ENCODE results near the gene CD28. TPM values are rescaled to one million over a fixed set of nuclear protein-coding genes. Genes with fewer than 3 reads are reported as not detected.

CD28 gene
- total RNA-seq, 1 experiment from 2014 or later = 0.84 TPM

GRCh38 chr2:203708846-203709396 is 2.5 kb downstream of the CD28 start:
- no peaks in the 10 kb centered on the region for H3K36me3 Mint-ChIP-seq (ENCODE audit: insufficient read depth, unreplicated experiment)
- POLR2A ChIA-PET = no interaction called here
- no peak overlapping the region for H3K4me3 ChIP-seq (ENCODE audit: low read depth, low read length)
- intact Hi-C loops (cut with micrococcal nuclease; ENCODE audit: unreplicated experiment) = no loop called here
- peaks cover 12% of the 10 kb centered on the region for H3K9me3 Mint-ChIP-seq (ENCODE audit: unreplicated experiment)
- no peaks in the 10 kb centered on the region for H3K36me3 ChIP-seq (ENCODE audit: control insufficient read depth, insufficient read depth, low read length)
- H3K4me1 ChIP-seq = peaks cover 41% of the 10 kb centered on the region
- no peak for TF ChIP-seq CTCF (IDR thresholded peaks at IDR 0.05; ENCODE audit: insufficient read depth in 1 of 2, low read depth in 1 of 2, low read length in 1 of 2, severe bottlenecking in 1 of 2, unreplicated experiment in 1 of 2)
- BruUV-seq (replicated peaks) = no TSS peak
- DNase-seq = peak; percentile 27 to 43
- CTCF ChIA-PET = interaction anchor here (0.6 kb wide), 1 partner anchor 163 kb away, joined by 4 read pairs; no protein-coding TSS in a partner anchor
- no peak overlapping the region for H3K4me3 Mint-ChIP-seq (ENCODE audit: unreplicated experiment)
- H3K9me3 ChIP-seq = no peaks in the 10 kb centered on the region
- no peak overlapping the region for H3K27ac Mint-ChIP-seq (ENCODE audit: unreplicated experiment)
- H3K27me3 ChIP-seq (replicated peaks; ENCODE audit: control insufficient read depth, insufficient read depth, low read length) = no peaks in the 10 kb centered on the region
- H3K27me3 Mint-ChIP-seq (ENCODE audit: insufficient read depth, unreplicated experiment) = no peaks in the 10 kb centered on the region
- H3K4me1 Mint-ChIP-seq (ENCODE audit: low read depth, unreplicated experiment) = peaks cover 38% of the 10 kb centered on the region

GRCh38 chr2:203709416-203710040 is 3.1 kb downstream of the CD28 start:
- Mint-ChIP-seq H3K27ac (ENCODE audit: unreplicated experiment) (no peak overlapping the region), H3K36me3 (ENCODE audit: insufficient read depth, unreplicated experiment) (no peaks in the 10 kb centered on the region), H3K4me1 (ENCODE audit: low read depth, unreplicated experiment) (peaks cover 35% of the 10 kb centered on the region), H3K4me3 (ENCODE audit: unreplicated experiment) (no peak overlapping the region), H3K27me3 (ENCODE audit: insufficient read depth, unreplicated experiment) (no peaks in the 10 kb centered on the region), H3K9me3 (ENCODE audit: unreplicated experiment) (peaks cover 12% of the 10 kb centered on the region)
- Histone ChIP-seq H3K9me3 (no peaks in the 10 kb centered on the region), H3K4me3 (ENCODE audit: low read depth, low read length) (no peak overlapping the region), H3K27me3 (replicated peaks; ENCODE audit: control insufficient read depth, insufficient read depth, low read length) (no peaks in the 10 kb centered on the region), H3K4me1 (peaks cover 43% of the 10 kb centered on the region), H3K36me3 (ENCODE audit: control insufficient read depth, insufficient read depth, low read length) (no peaks in the 10 kb centered on the region)
- no peak for DNase-seq
- ChIA-PET POLR2A (no interaction called here), CTCF (interaction anchor here (0.6 kb wide), 1 partner anchor 164 kb away, joined by 4 read pairs; no protein-coding TSS in a partner anchor)
- TF ChIP-seq CTCF (IDR thresholded peaks at IDR 0.05; ENCODE audit: insufficient read depth in 1 of 2, low read depth in 1 of 2, low read length in 1 of 2, severe bottlenecking in 1 of 2, unreplicated experiment in 1 of 2) = no peak
- intact Hi-C loops (cut with micrococcal nuclease; ENCODE audit: unreplicated experiment) = no loop called here
- BruUV-seq (replicated peaks) = no TSS peak

- CTCF ChIA-PET = no interaction called here
- Histone ChIP-seq H3K27me3 (replicated peaks; ENCODE audit: control insufficient read depth, insufficient read depth, low read length) (no peaks in the 10 kb centered on the region), H3K36me3 (ENCODE audit: control insufficient read depth, insufficient read depth, low read length) (no peaks in the 10 kb centered on the region), H3K4me1 (peaks cover 48% of the 10 kb centered on the region), H3K4me3 (ENCODE audit: low read depth, low read length) (no peak overlapping the region), H3K9me3 (no peaks in the 10 kb centered on the region)
- no peaks in the 10 kb centered on the region for H3K36me3 Mint-ChIP-seq (ENCODE audit: insufficient read depth, unreplicated experiment)
- BruUV-seq (replicated peaks) = no TSS peak
- intact Hi-C loops (cut with micrococcal nuclease; ENCODE audit: unreplicated experiment) = no loop called here
- POLR2A ChIA-PET = no interaction called here
- H3K27ac Mint-ChIP-seq (ENCODE audit: unreplicated experiment) = no peak overlapping the region
- peaks cover 32% of the 10 kb centered on the region for H3K4me1 Mint-ChIP-seq (ENCODE audit: low read depth, unreplicated experiment)
- no peak for TF ChIP-seq CTCF (IDR thresholded peaks at IDR 0.05; ENCODE audit: insufficient read depth in 1 of 2, low read depth in 1 of 2, low read length in 1 of 2, severe bottlenecking in 1 of 2, unreplicated experiment in 1 of 2)
- no peaks in the 10 kb centered on the region for H3K27me3 Mint-ChIP-seq (ENCODE audit: insufficient read depth, unreplicated experiment)
- peaks cover 12% of the 10 kb centered on the region for H3K9me3 Mint-ChIP-seq (ENCODE audit: unreplicated experiment)
- H3K4me3 Mint-ChIP-seq (ENCODE audit: unreplicated experiment) = no peak overlapping the region
- DNase-seq = no peak
Observed at GRCh38 chr2:203710226-203710625, 3.8 kb downstream of the CD28 start.
